Measurements from ENCODE around the gene CPLANE2. TPM values are rescaled to one million over a fixed set of nuclear protein-coding genes. Genes with fewer than 3 reads are reported as not detected.

CPLANE2 gene
- total RNA-seq, 4 donors from 2014 or later = 5.2 to 20.4 (median 12.7) TPM

DNA sequence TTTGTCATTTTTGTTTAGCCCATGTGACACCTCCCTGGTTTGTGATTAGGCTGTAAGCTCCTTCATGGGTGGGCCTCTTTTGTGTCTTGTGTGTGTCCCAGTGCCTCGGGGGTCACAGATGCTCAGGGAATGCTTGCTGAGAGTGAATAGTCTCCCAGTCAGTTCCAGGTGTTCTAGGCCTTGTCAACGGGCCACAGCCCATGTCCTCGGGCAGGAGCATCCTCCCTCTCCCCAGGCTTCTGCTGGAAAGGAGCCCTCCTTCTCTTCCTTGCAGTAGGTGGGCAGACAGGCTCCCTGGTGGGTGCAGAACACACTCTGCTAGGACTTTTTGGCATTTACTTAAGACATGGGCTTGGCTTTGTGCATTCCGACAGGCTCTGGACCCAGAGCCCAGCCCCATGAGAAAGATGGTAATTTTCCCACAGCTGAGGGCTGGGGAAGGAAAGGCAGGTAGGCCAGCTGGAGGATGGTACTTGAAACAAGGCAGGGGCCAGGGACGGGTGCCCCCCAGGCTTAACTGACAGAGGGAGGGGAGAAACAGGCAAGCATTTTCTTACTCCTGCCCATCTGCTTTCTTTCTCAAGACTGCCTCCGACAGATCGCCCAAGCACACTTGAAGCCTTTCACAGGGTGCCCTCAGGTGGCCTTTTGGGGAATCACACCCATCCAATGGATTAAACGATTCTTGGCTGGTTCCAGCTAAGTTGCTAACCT, 7.1 kb upstream of the CPLANE2 start:
- 8% methylated on average over 7 of the region's 8 CpGs for WGBS
- no peak overlapping the region for H3K27ac ChIP-seq
- peaks cover 5% of the 10 kb centered on the region for H3K36me3 ChIP-seq
- DNase-seq (ENCODE audit: low spot score in 2 of 2) = peak; percentile 88 to 90
- no peaks in the 10 kb centered on the region for H3K27me3 ChIP-seq
- peaks cover 40% of the 10 kb centered on the region for H3K4me1 ChIP-seq
- no peak for TF ChIP-seq POLR2AphosphoS5 (IDR thresholded peaks at IDR 0.05)
- TF ChIP-seq CTCF (IDR thresholded peaks at IDR 0.05) = peak; percentile 81 to 84
- H3K4me3 ChIP-seq = no peak overlapping the region
- H3K9me3 ChIP-seq = no peaks in the 10 kb centered on the region

DNA sequence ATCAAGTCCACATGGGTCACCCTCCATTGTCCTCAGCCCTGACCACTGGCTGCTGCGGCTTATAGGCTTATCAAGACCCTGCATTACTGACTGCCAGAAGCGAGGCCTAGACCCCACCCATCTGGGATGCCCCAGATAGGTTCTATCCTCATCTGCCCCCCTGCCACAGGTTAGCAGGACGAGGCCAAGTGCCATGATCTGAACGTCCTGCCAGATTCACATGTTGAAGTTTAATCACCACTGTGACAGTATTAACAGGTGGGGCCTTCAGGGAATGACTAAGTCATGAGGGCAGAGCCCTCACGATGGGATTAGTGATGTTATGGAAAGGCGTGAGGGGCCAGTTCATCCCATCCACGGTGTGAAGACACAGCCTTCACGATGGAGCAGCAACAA, 6.2 kb upstream of the CPLANE2 start:
- WGBS = 66% methylated on average over 8 of the region's 8 CpGs
- no peak overlapping the region for H3K4me3 ChIP-seq
- TF ChIP-seq EP300 (IDR thresholded peaks at IDR 0.05) = no peak
- no peak for TF ChIP-seq POLR2A (IDR thresholded peaks at IDR 0.05)
- no peak for TF ChIP-seq POLR2AphosphoS5 (IDR thresholded peaks at IDR 0.05)
- TF ChIP-seq CTCF (IDR thresholded peaks at IDR 0.05) = no peak
- no peaks in the 10 kb centered on the region for H3K27me3 ChIP-seq
- H3K36me3 ChIP-seq = peaks cover 5% of the 10 kb centered on the region
- H3K27ac ChIP-seq = no peak overlapping the region
- H3K4me1 ChIP-seq = peaks cover 31% of the 10 kb centered on the region
- DNase-seq (ENCODE audit: low spot score in 2 of 2) = no peak
- H3K9me3 ChIP-seq = no peaks in the 10 kb centered on the region

DNA sequence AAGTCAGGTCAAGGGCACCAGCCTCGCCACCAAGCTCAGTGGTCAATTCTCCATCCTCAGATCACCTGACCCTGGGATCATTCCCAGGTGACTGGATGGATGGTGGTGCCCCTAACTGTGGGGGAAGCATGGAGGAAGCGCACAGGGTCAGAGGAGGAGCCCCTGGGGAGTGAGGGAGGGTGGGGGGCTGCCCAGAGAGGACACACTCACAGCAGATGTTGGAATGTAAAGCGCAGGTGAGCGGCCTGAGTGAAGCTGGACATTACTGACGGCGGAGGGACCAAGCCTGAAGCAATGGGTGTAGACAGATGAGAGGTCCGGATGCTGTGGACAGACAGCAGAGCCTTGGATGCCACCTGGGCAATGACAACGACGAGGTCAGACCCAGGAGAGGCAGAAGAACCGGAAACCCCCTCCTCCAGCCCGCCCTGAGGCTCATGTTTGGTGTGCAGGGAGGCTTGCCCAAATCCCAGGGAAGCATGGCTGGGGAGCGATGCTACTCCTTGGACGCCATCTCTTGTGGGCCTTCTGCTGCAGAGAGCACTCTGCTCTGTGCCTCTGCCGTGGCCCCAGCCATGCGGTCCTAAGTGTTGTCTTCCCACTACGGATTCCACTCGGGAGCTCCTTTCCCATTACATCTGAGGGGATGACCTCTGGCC, 5.7 kb upstream of the CPLANE2 start:
- 80% methylated on average over 17 of the region's 17 CpGs for WGBS
- H3K9me3 ChIP-seq = no peaks in the 10 kb centered on the region
- TF ChIP-seq POLR2AphosphoS5 (IDR thresholded peaks at IDR 0.05) (no peak), EP300 (IDR thresholded peaks at IDR 0.05) (no peak), CTCF (IDR thresholded peaks at IDR 0.05) (no peak), POLR2A (IDR thresholded peaks at IDR 0.05) (no peak)
- peaks cover 5% of the 10 kb centered on the region for H3K36me3 ChIP-seq
- no peak overlapping the region for H3K4me3 ChIP-seq
- H3K27me3 ChIP-seq = no peaks in the 10 kb centered on the region
- H3K27ac ChIP-seq = no peak overlapping the region
- DNase-seq (ENCODE audit: low spot score in 2 of 2) = no peak
- H3K4me1 ChIP-seq = peaks cover 29% of the 10 kb centered on the region

DNA sequence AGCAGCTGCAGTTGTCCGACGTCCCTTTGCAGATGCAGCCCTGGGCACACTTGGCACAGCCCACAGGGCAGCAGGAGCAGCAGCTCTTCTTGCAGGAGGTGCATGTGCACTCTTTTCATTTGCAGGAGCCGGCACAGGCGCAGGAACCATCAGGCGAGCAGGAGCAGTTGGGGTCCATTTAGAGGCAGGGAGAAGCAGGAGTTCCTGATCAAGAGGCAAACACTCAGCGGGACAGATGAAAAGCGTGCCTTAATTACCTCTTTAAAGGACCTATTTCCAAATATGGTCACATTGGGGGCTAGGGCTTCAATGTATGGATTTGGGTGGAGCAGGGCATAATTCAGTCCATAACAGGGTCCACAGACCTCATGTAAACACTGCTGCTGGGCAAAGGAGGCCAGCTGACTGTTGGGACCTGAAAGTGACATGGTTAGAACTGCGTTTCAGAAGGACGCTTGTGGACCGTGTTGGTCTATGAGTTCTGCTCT, 4.3 kb upstream of the CPLANE2 start:
- peaks cover 33% of the 10 kb centered on the region for H3K4me1 ChIP-seq
- H3K27me3 ChIP-seq = no peaks in the 10 kb centered on the region
- H3K4me3 ChIP-seq = no peak overlapping the region
- no peak for DNase-seq (ENCODE audit: low spot score in 2 of 2)
- no peaks in the 10 kb centered on the region for H3K9me3 ChIP-seq
- no peak overlapping the region for H3K27ac ChIP-seq
- TF ChIP-seq POLR2A (IDR thresholded peaks at IDR 0.05) = no peak
- no peak for TF ChIP-seq CTCF (IDR thresholded peaks at IDR 0.05)
- TF ChIP-seq POLR2AphosphoS5 (IDR thresholded peaks at IDR 0.05) = no peak
- TF ChIP-seq EP300 (IDR thresholded peaks at IDR 0.05) = no peak
- 80% methylated on average over 8 of the region's 10 CpGs for WGBS
- H3K36me3 ChIP-seq = no peaks in the 10 kb centered on the region

DNA sequence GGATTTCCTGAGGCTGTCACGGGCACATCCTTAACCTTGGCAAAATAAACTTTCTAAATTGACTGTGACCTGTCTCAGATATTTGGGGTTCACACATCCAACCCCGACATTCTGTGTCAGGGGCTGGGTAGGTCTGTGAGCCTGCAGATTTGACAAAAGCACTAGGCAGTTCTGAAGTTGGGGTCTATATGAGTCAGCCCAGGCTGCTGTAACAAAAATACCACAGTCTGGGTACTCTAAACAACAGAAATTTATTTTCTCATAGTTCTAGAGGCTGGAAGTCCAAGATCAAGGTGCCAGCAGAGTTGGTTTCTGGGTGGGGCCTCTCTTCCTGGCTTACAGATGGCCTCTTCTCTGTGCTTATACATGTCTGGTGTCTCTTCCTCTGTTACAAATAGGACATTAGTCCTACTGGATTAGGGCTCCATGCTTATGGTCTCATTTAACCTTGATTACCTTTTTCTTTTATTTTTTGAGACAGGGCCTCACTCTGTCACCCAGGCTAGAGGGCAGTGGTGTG, 3.0 kb upstream of the CPLANE2 start:
- no peak overlapping the region for H3K27ac ChIP-seq
- H3K9me3 ChIP-seq = no peaks in the 10 kb centered on the region
- no peak overlapping the region for H3K4me3 ChIP-seq
- no peaks in the 10 kb centered on the region for H3K36me3 ChIP-seq
- H3K4me1 ChIP-seq = peaks cover 44% of the 10 kb centered on the region
- DNase-seq (ENCODE audit: low spot score in 2 of 2) = no peak
- 95% methylated on average over 2 of the region's 2 CpGs for WGBS
- no peak for TF ChIP-seq POLR2A (IDR thresholded peaks at IDR 0.05)
- no peak for TF ChIP-seq EP300 (IDR thresholded peaks at IDR 0.05)
- H3K27me3 ChIP-seq = no peaks in the 10 kb centered on the region

Measured in suprapubic skin (tissue), 4 donors.